ENCODE data around the gene STMND1. TPM values are rescaled to one million over a fixed set of nuclear protein-coding genes. Genes with fewer than 3 reads are reported as not detected.
A peak's percentile ranks its signal among the peaks of the same experiment; 100 is the strongest.

The STMND1 gene
- total RNA-seq, 2 donors from 2014 or later: 1.8 to 2.8 TPM

GRCh38 chr6:17152703-17153102 lies 50.9 kb downstream of the STMND1 start:
- no peak overlapping the region for H3K4me3 ChIP-seq

GRCh38 chr6:17156112-17156921 lies 54.5 kb downstream of the STMND1 start:
- Histone ChIP-seq H3K27me3 (no peaks in the 10 kb centered on the region), H3K4me1 (no peaks in the 10 kb centered on the region), H3K36me3 (no peaks in the 10 kb centered on the region), H3K27ac (no peak overlapping the region), H3K4me3 (no peak overlapping the region), H3K9me3 (no peaks in the 10 kb centered on the region), H3K9ac (ENCODE audit: low read depth in 2 of 2, low read length in 2 of 2) (no peak overlapping the region)
- TF ChIP-seq CTCF (IDR thresholded peaks at IDR 0.05): peak; percentile 86
- intact Hi-C loops (cut with DNase I): loop anchor here (2.0 to 5.0 kb wide), 2 partner anchors 426 to 641 kb away; no protein-coding TSS in a partner anchor
- peak; percentile 84 for DNase-seq

More at GRCh38 chr6:17152703-17153102, 50.9 kb downstream of the STMND1 start:
- DNase-seq: no peak
- intact Hi-C loops (cut with DNase I): no loop called here
- Histone ChIP-seq H3K9me3 (no peaks in the 10 kb centered on the region), H3K4me1 (no peaks in the 10 kb centered on the region), H3K36me3 (no peaks in the 10 kb centered on the region), H3K27ac (no peak overlapping the region), H3K9ac (ENCODE audit: low read depth in 2 of 2, low read length in 2 of 2) (no peak overlapping the region), H3K27me3 (no peaks in the 10 kb centered on the region)
- TF ChIP-seq CTCF (IDR thresholded peaks at IDR 0.05): no peak

- H3K9me3 ChIP-seq: no peaks in the 10 kb centered on the region
- no peak for DNase-seq
- no peak overlapping the region for H3K4me3 ChIP-seq
- no peak for TF ChIP-seq CTCF (IDR thresholded peaks at IDR 0.05)
- H3K4me1 ChIP-seq: no peaks in the 10 kb centered on the region
- H3K27me3 ChIP-seq: no peaks in the 10 kb centered on the region
- intact Hi-C loops (cut with DNase I): loop anchor here (2.0 to 5.0 kb wide), 2 partner anchors 426 to 640 kb away; no protein-coding TSS in a partner anchor
- H3K36me3 ChIP-seq: no peaks in the 10 kb centered on the region
- no peak overlapping the region for H3K27ac ChIP-seq
- H3K9ac ChIP-seq (ENCODE audit: low read depth in 2 of 2, low read length in 2 of 2): no peak overlapping the region
Observed at GRCh38 chr6:17156966-17157365, 55.1 kb downstream of the STMND1 start.

- H3K9ac ChIP-seq (ENCODE audit: low read depth in 2 of 2, low read length in 2 of 2): no peak overlapping the region
- TF ChIP-seq CTCF (IDR thresholded peaks at IDR 0.05): no peak
- no peak overlapping the region for H3K4me3 ChIP-seq
- H3K36me3 ChIP-seq: no peaks in the 10 kb centered on the region
- H3K9me3 ChIP-seq: no peaks in the 10 kb centered on the region
- no peak for DNase-seq
- intact Hi-C loops (cut with DNase I): loop anchor here (2.0 to 5.0 kb wide), 2 partner anchors 425 to 640 kb away; no protein-coding TSS in a partner anchor
- H3K27me3 ChIP-seq: no peaks in the 10 kb centered on the region
- H3K4me1 ChIP-seq: no peaks in the 10 kb centered on the region
- H3K27ac ChIP-seq: no peak overlapping the region
Observed at GRCh38 chr6:17157617-17158016, 55.8 kb downstream of the STMND1 start.

- no peak overlapping the region for H3K9ac ChIP-seq (ENCODE audit: low read depth in 2 of 2, low read length in 2 of 2)
- H3K9me3 ChIP-seq: no peaks in the 10 kb centered on the region
- intact Hi-C loops (cut with DNase I): loop anchor here (5.0 kb wide), 1 partner anchor 638 kb away; no protein-coding TSS in a partner anchor
- no peak for TF ChIP-seq CTCF (IDR thresholded peaks at IDR 0.05)
- H3K27me3 ChIP-seq: no peaks in the 10 kb centered on the region
- DNase-seq: peak; percentile 61
- H3K4me1 ChIP-seq: no peaks in the 10 kb centered on the region
- no peaks in the 10 kb centered on the region for H3K36me3 ChIP-seq
- H3K27ac ChIP-seq: peak overlapping the region; percentile 63
- no peak overlapping the region for H3K4me3 ChIP-seq
Observed at GRCh38 chr6:17159240-17159639, 57.4 kb downstream of the STMND1 start.

Measured in colonic mucosa (tissue), 4 donors.